ENCODE data around the gene SH3D21.

Gene SH3D21

GRCh38 chr1:36355811-36356210 is 49.6 kb downstream of the SH3D21 start:
- DNase-seq = no peak
- H3K27me3 ChIP-seq (replicated peaks; ENCODE audit: insufficient read depth, low read length) = no peaks in the 10 kb centered on the region
- no peaks in the 10 kb centered on the region for H3K9me2 ChIP-seq (replicated peaks; ENCODE audit: insufficient read depth, low read length)
- H3K4me3 ChIP-seq (ENCODE audit: low read length) = no peak overlapping the region
- TF ChIP-seq, protein P1, sequence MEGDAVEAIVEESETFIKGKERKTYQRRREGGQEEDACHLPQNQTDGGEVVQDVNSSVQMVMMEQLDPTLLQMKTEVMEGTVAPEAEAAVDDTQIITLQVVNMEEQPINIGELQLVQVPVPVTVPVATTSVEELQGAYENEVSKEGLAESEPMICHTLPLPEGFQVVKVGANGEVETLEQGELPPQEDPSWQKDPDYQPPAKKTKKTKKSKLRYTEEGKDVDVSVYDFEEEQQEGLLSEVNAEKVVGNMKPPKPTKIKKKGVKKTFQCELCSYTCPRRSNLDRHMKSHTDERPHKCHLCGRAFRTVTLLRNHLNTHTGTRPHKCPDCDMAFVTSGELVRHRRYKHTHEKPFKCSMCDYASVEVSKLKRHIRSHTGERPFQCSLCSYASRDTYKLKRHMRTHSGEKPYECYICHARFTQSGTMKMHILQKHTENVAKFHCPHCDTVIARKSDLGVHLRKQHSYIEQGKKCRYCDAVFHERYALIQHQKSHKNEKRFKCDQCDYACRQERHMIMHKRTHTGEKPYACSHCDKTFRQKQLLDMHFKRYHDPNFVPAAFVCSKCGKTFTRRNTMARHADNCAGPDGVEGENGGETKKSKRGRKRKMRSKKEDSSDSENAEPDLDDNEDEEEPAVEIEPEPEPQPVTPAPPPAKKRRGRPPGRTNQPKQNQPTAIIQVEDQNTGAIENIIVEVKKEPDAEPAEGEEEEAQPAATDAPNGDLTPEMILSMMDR (IDR thresholded peaks at IDR 0.05; ENCODE audit: low read length) = no peak
- no peak for TF ChIP-seq EZH2phosphoT487 (IDR thresholded peaks at IDR 0.05; ENCODE audit: low read length)
- no peak for TF ChIP-seq EZH2 (optimal IDR thresholded peaks at IDR 0.05; ENCODE audit: low read depth, low read length)
- no peaks in the 10 kb centered on the region for H3K4me1 ChIP-seq (ENCODE audit: low read length)
- H3K4me2 ChIP-seq (ENCODE audit: low read depth, low read length) = no peak overlapping the region
- H3K27ac ChIP-seq (ENCODE audit: low read length) = no peak overlapping the region
- no peak overlapping the region for H2AFZ ChIP-seq (ENCODE audit: low read length)
- H3K79me2 ChIP-seq (ENCODE audit: low read length) = no peaks in the 10 kb centered on the region
- no peaks in the 10 kb centered on the region for H3F3A ChIP-seq (ENCODE audit: insufficient read depth, low read length)
- H3K9me3 ChIP-seq (replicated peaks; ENCODE audit: insufficient read depth, low read length) = no peaks in the 10 kb centered on the region
- H3K36me3 ChIP-seq (replicated peaks; ENCODE audit: insufficient read depth, low read length) = 0 out of 2 replicates have a peak, but pooled peaks cover 2% of the 10 kb centered on the region
- H3K9ac ChIP-seq (ENCODE audit: low read length) = no peak overlapping the region
- H4K20me1 ChIP-seq (ENCODE audit: insufficient read depth, low read length) = no peaks in the 10 kb centered on the region

- H2AFZ ChIP-seq (ENCODE audit: low read length) = no peak overlapping the region
- H3K4me3 ChIP-seq (ENCODE audit: low read length) = no peak overlapping the region
- H3K4me2 ChIP-seq (ENCODE audit: low read depth, low read length) = no peak overlapping the region
- TF ChIP-seq EZH2phosphoT487 (IDR thresholded peaks at IDR 0.05; ENCODE audit: low read length) (no peak), EZH2 (optimal IDR thresholded peaks at IDR 0.05; ENCODE audit: low read depth, low read length) (no peak)
- TF ChIP-seq, protein P1 (IDR thresholded peaks at IDR 0.05; ENCODE audit: low read length) = no peak
- H3K36me3 ChIP-seq (replicated peaks; ENCODE audit: insufficient read depth, low read length) = peaks cover 2% of the 10 kb centered on the region; the same call in 1 of the 2 replicates
- no peak for DNase-seq
- no peaks in the 10 kb centered on the region for H3F3A ChIP-seq (ENCODE audit: insufficient read depth, low read length)
- H3K27me3 ChIP-seq (replicated peaks; ENCODE audit: insufficient read depth, low read length) = no peaks in the 10 kb centered on the region
- no peaks in the 10 kb centered on the region for H3K4me1 ChIP-seq (ENCODE audit: low read length)
- H3K9me2 ChIP-seq (replicated peaks; ENCODE audit: insufficient read depth, low read length) = no peaks in the 10 kb centered on the region
- H3K9me3 ChIP-seq (replicated peaks; ENCODE audit: insufficient read depth, low read length) = no peaks in the 10 kb centered on the region
- H3K9ac ChIP-seq (ENCODE audit: low read length) = no peak overlapping the region
- H3K27ac ChIP-seq (ENCODE audit: low read length) = no peak overlapping the region
- H3K79me2 ChIP-seq (ENCODE audit: low read length) = 0 out of 2 replicates have a peak, but pooled peaks cover 14% of the 10 kb centered on the region
- H4K20me1 ChIP-seq (ENCODE audit: insufficient read depth, low read length) = no peaks in the 10 kb centered on the region
Measured at GRCh38 chr1:36358514-36359084, 52.4 kb downstream of the SH3D21 start.

DNA sequence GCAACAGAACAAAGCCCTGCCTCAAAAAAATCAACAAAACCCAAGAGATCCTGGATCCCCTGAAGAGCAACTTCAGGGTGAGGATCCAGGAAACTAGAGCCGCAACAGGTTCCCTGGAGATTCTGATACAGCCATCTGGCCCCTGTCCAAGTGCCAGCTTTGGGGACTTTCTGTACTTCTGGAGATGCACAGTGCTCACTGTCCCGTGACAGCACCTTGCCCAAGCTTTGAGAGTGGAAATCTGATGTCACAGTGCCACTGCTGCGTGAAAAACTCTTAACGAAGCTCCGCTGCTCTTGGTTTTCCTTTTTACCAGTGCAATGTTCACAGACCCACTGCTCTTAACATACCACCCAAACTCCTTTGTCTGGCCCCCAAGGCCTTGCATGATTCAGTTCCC is 53.2 kb downstream of the SH3D21 start:
- Histone ChIP-seq H3K4me1 (ENCODE audit: low read length) (no peaks in the 10 kb centered on the region), H3K9me2 (replicated peaks; ENCODE audit: insufficient read depth, low read length) (no peaks in the 10 kb centered on the region), H3K79me2 (ENCODE audit: low read length) (0 out of 2 replicates have a peak, but pooled peaks cover 14% of the 10 kb centered on the region), H4K20me1 (ENCODE audit: insufficient read depth, low read length) (no peaks in the 10 kb centered on the region), H3K27ac (ENCODE audit: low read length) (no peak overlapping the region), H3K4me3 (ENCODE audit: low read length) (no peak overlapping the region), H3K9me3 (replicated peaks; ENCODE audit: insufficient read depth, low read length) (no peaks in the 10 kb centered on the region), H3K27me3 (replicated peaks; ENCODE audit: insufficient read depth, low read length) (no peaks in the 10 kb centered on the region), H3F3A (ENCODE audit: insufficient read depth, low read length) (no peaks in the 10 kb centered on the region), H3K36me3 (replicated peaks; ENCODE audit: insufficient read depth, low read length) (peaks cover 2% of the 10 kb centered on the region; the same call in 1 of the 2 replicates), H3K9ac (ENCODE audit: low read length) (no peak overlapping the region), H2AFZ (ENCODE audit: low read length) (no peak overlapping the region), H3K4me2 (ENCODE audit: low read depth, low read length) (no peak overlapping the region)
- TF ChIP-seq EZH2 (optimal IDR thresholded peaks at IDR 0.05; ENCODE audit: low read depth, low read length) (no peak), EZH2phosphoT487 (IDR thresholded peaks at IDR 0.05; ENCODE audit: low read length) (no peak)
- TF ChIP-seq, protein P1 (IDR thresholded peaks at IDR 0.05; ENCODE audit: low read length) = no peak
- no peak for DNase-seq
